Loucy (cell line): ENCODE measurements around the gene GNA15.

Experiments used
- H2AFZ ChIP-seq: fragments of 200-600 bp; sonication (generic); 2 replicates; pipeline ENCODE4 v1.6.0; 2016; ENCODE audit warnings: antibody characterized with exemption, mild to moderate bottlenecking, low read length, moderate library complexity
- H3F3A ChIP-seq: fragments of 200-600 bp; 2 replicates; pipeline ENCODE4 v1.6.0; 2016; ENCODE audit warnings: antibody characterized with exemption, low read depth, mild to moderate bottlenecking
- H3K27me3 ChIP-seq: fragments of 200-600 bp; sonication (generic); 2 replicates; pipeline ENCODE4 v1.6.1; 2014; ENCODE audit warnings: low read length, mild to moderate bottlenecking; ENCODE audit not compliant: insufficient read depth, poor library complexity, severe bottlenecking
- H3K36me3 ChIP-seq: fragments of 200-600 bp; sonication (generic); 2 replicates; pipeline ENCODE4 v1.6.1; 2016; ENCODE audit warnings: low read length; ENCODE audit not compliant: insufficient read depth
- H3K4me1 ChIP-seq: fragments of 200-600 bp; sonication (generic); 2 replicates; pipeline ENCODE4 v1.5.1; 2014; ENCODE audit warnings: low read length, mild to moderate bottlenecking; ENCODE audit not compliant: insufficient read depth, poor library complexity, severe bottlenecking
- H3K4me2 ChIP-seq: fragments of 200-600 bp; sonication (generic); 2 replicates; pipeline ENCODE4 v1.6.0; 2014; ENCODE audit warnings: antibody characterized with exemption, low read length, low read depth, mild to moderate bottlenecking; ENCODE audit not compliant: poor library complexity, severe bottlenecking
- H3K4me3 ChIP-seq: fragments of 200-600 bp; sonication (generic); 2 replicates; pipeline ENCODE4 v1.5.1; 2014; ENCODE audit warnings: low read length, mild to moderate bottlenecking, mixed read lengths; ENCODE audit not compliant: poor library complexity, severe bottlenecking
- H3K79me2 ChIP-seq: fragments of 200-600 bp; sonication (generic); 2 replicates; pipeline ENCODE4 v1.6.1; 2014; ENCODE audit warnings: low read length; ENCODE audit not compliant: insufficient read depth
- H3K9ac ChIP-seq: fragments of 200-600 bp; sonication (generic); 2 replicates; pipeline ENCODE4 v1.6.0; 2014; ENCODE audit warnings: mild to moderate bottlenecking, low read depth, low read length, moderate library complexity; ENCODE audit not compliant: poor library complexity, severe bottlenecking
- H3K9me2 ChIP-seq: fragments of 200-600 bp; sonication (generic); replicated peaks from 2 replicates; pipeline ENCODE4 v1.6.1; 2016; ENCODE audit warnings: low read depth, low read length, mixed read lengths
- H3K9me3 ChIP-seq: fragments of 200-600 bp; sonication (generic); 2 replicates; pipeline ENCODE4 v1.6.1; 2014; ENCODE audit warnings: mild to moderate bottlenecking, antibody characterized with exemption, low read length, low read depth; ENCODE audit not compliant: insufficient read depth
- H4K20me1 ChIP-seq: fragments of 200-600 bp; sonication (generic); 2 replicates; pipeline ENCODE4 v1.6.0; 2014; ENCODE audit warnings: antibody characterized with exemption, low read length, mild to moderate bottlenecking; ENCODE audit not compliant: insufficient read depth, poor library complexity, severe bottlenecking
- CTCF ChIP-seq: fragments of 200-600 bp; sonication (generic); conservative IDR thresholded peaks from 2 replicates; pipeline ENCODE4 v1.5.1; 2014; ENCODE audit warnings: mild to moderate bottlenecking, antibody characterized with exemption, low read length
- EZH2phosphoT487 ChIP-seq: fragments of 200-600 bp; IDR thresholded peaks from 2 replicates; pipeline ENCODE4 v1.6.1; 2018; ENCODE audit warnings: antibody characterized with exemption, mild to moderate bottlenecking, moderate library complexity, borderline replicate concordance

The GNA15 gene

GRCh38 chr19:3213159-3213558 lies 77.3 kb downstream of the GNA15 start:
- no peak overlapping the region for H3K4me2 ChIP-seq
- H3K9me2 ChIP-seq = no peaks in the 10 kb centered on the region
- no peaks in the 10 kb centered on the region for H3K36me3 ChIP-seq
- no peak overlapping the region for H3K4me3 ChIP-seq
- no peaks in the 10 kb centered on the region for H3K4me1 ChIP-seq
- H2AFZ ChIP-seq = no peak overlapping the region
- H3K9ac ChIP-seq = no peak overlapping the region
- no peaks in the 10 kb centered on the region for H3K79me2 ChIP-seq
- no peaks in the 10 kb centered on the region for H4K20me1 ChIP-seq
- TF ChIP-seq EZH2phosphoT487 (no peak), CTCF (no peak)
- H3K9me3 ChIP-seq = no peaks in the 10 kb centered on the region
- no peaks in the 10 kb centered on the region for H3F3A ChIP-seq
- H3K27me3 ChIP-seq = no peaks in the 10 kb centered on the region
